Activated naive CD4-positive, alpha-beta T cell treated with anti-CD3 and anti-CD28 coated beads, Interleukin-2, amount 10 ng/mL, durations not matched to agents 7 days and 5 days (primary cell): ENCODE results near the gene PLXNA2.

Source experiments
- CTCF ChIA-PET: fragments of 350-600 bp; sonication (Branson Sonifier 250); formaldehyde crosslinking; loops from one replicate; lab custom pipeline; 2021; ENCODE audit warnings: antibody characterized with exemption; lab: Charles Lee
- DNase-seq: peaks from one replicate; pipeline ENCODE4 v3.0.0-alpha.2; 2020
- H3K27ac Mint-ChIP-seq: one replicate; pipeline ENCODE4 v1.8.0; 2021; ENCODE audit warnings: mild to moderate bottlenecking, moderate library complexity, mixed read lengths
- H3K27me3 Mint-ChIP-seq: one replicate; pipeline ENCODE4 v1.8.0; 2021; ENCODE audit warnings: mild to moderate bottlenecking, mixed read lengths
- H3K36me3 Mint-ChIP-seq: one replicate; pipeline ENCODE4 v1.8.0; 2021; ENCODE audit warnings: mixed read lengths
- H3K4me1 Mint-ChIP-seq: one replicate; pipeline ENCODE4 v1.8.0; 2021; ENCODE audit warnings: mixed read lengths
- H3K4me3 Mint-ChIP-seq: one replicate; pipeline ENCODE4 v1.8.0; 2021; ENCODE audit warnings: mild to moderate bottlenecking, moderate library complexity, mixed read lengths
- H3K9me3 Mint-ChIP-seq: one replicate; pipeline ENCODE4 v1.8.0; 2021; ENCODE audit warnings: mixed read lengths

PLXNA2 gene

DNA sequence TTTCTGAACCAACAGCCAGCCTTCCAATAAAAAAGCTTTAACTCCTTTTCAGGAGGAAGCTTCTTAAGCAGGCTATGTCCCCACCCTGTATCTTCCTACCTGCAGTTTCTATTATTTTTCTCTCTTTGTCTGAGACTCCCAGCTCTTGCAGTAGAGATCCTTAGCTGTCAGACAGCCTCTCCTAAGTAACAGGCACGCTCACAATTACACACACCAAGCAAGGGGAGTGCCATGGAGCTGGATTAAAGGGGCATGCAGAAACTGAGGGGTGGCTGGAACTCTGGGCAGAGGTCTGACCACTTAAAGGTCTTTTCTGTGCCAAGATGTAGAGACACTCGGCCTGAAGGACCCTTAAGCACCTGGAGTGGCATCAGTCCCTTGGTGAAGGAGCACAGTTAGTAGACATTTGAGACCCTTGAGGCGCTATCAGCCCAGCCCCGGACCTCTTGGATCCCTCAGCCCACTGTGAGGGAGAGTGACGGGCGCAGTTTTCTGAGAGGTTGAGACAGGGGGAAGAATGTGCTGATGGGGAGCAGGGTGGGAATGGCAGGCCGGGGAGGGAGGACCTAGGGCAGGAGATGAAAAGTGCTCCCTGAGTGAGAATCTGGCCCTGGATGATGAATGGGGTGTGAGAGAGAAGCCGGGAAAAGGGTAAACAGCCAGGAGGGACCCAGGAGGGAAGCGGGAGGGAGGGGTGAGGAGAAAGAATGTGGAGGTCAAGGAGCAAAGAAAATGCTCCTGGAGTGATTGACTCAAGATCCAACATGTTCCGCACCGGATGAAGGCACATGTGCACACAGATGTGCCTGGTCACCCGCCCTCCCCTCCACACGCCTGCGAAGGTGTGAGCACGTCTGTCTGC is 13.3 kb downstream of the PLXNA2 start:
- no peak for DNase-seq
- no peak overlapping the region for H3K27ac Mint-ChIP-seq
- H3K36me3 Mint-ChIP-seq: no peaks in the 10 kb centered on the region
- CTCF ChIA-PET: interaction anchor here (0.9 kb wide), 1 partner anchor 100 kb away, joined by 5 read pairs; no protein-coding TSS in a partner anchor
- peaks cover 6% of the 10 kb centered on the region for H3K4me1 Mint-ChIP-seq
- no peak overlapping the region for H3K4me3 Mint-ChIP-seq
- H3K27me3 Mint-ChIP-seq: peaks cover 78% of the 10 kb centered on the region
- H3K9me3 Mint-ChIP-seq: no peaks in the 10 kb centered on the region

- no peak for DNase-seq
- Mint-ChIP-seq H3K9me3 (no peaks in the 10 kb centered on the region), H3K4me1 (no peaks in the 10 kb centered on the region), H3K36me3 (no peaks in the 10 kb centered on the region), H3K4me3 (no peak overlapping the region), H3K27ac (no peak overlapping the region), H3K27me3 (peaks cover 72% of the 10 kb centered on the region)
- CTCF ChIA-PET: interaction anchor here (1.1 kb wide), 1 partner anchor 17 kb away, joined by 3 read pairs; no protein-coding TSS in a partner anchor
These were observed 15.6 kb downstream of the PLXNA2 start for GRCh38 chr1:208228550-208228949.

GRCh38 chr1:208228026-208228425 is 16.2 kb downstream of the PLXNA2 start:
- Mint-ChIP-seq H3K4me3 (no peak overlapping the region), H3K9me3 (no peaks in the 10 kb centered on the region), H3K36me3 (no peaks in the 10 kb centered on the region), H3K27me3 (peaks cover 71% of the 10 kb centered on the region), H3K4me1 (no peaks in the 10 kb centered on the region), H3K27ac (no peak overlapping the region)
- no peak for DNase-seq
- CTCF ChIA-PET: interaction anchor here (1.1 kb wide), 1 partner anchor 17 kb away, joined by 3 read pairs; no protein-coding TSS in a partner anchor

GRCh38 chr1:208227366-208227765 is 16.8 kb downstream of the PLXNA2 start:
- no peaks in the 10 kb centered on the region for H3K4me1 Mint-ChIP-seq
- no peaks in the 10 kb centered on the region for H3K36me3 Mint-ChIP-seq
- CTCF ChIA-PET: interaction anchor here (1.1 kb wide), 1 partner anchor 18 kb away, joined by 3 read pairs; no protein-coding TSS in a partner anchor
- no peak overlapping the region for H3K27ac Mint-ChIP-seq
- no peaks in the 10 kb centered on the region for H3K9me3 Mint-ChIP-seq
- DNase-seq: no peak
- H3K27me3 Mint-ChIP-seq: peaks cover 69% of the 10 kb centered on the region
- no peak overlapping the region for H3K4me3 Mint-ChIP-seq

DNA sequence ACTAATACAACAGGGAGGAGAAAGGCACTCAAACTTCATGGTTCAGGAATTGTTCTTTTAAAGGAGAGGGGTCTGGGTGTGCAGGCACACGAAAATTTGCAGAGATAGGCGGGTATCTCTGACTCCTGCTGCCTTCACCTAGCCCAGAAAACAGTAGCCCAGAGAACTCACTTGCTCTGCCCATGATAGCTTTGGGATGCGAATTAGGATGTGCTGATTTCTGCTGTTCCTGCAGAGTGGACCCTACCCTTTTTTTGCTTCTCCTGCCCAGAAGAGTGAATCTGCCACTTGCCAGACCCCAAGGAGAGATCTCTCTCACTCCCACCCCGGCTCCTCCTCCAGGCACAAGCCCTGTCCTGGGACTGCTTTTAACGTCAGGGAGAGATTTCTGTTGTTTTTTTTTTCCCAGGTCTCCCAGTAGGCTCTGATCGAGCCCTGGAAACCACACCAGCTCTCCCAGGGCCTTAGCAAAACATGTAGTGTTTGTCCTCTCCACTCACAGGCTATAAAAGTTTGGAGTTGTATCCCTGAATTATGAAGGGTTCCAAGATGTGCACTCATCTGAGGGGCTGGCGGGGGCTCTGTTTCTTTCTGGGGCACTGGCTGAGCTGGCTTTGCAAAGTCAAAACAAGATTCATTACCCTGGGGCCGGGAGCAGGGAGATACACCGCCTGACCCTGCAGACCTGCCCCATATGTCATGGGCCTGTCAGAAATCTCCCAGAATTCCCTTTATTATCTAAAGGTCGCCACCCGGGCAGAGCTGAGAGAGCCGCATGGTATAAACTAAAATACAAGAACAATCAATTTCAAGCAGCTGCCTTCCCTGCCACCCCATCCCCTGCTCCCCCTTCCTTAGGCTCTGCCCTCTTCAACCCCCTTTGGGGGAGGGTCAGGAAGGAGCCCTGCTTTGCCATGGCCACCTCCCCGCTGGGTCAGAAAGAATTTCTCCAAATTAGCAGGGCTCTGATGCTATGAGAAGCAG is 17.9 kb downstream of the PLXNA2 start:
- no peak overlapping the region for H3K27ac Mint-ChIP-seq
- no peak for DNase-seq
- no peaks in the 10 kb centered on the region for H3K36me3 Mint-ChIP-seq
- H3K4me3 Mint-ChIP-seq: no peak overlapping the region
- CTCF ChIA-PET: no interaction called here
- H3K9me3 Mint-ChIP-seq: no peaks in the 10 kb centered on the region
- H3K4me1 Mint-ChIP-seq: no peaks in the 10 kb centered on the region
- peaks cover 61% of the 10 kb centered on the region for H3K27me3 Mint-ChIP-seq

- Mint-ChIP-seq H3K4me3 (no peak overlapping the region), H3K36me3 (no peaks in the 10 kb centered on the region), H3K27me3 (peaks cover 63% of the 10 kb centered on the region), H3K27ac (no peak overlapping the region), H3K4me1 (no peaks in the 10 kb centered on the region), H3K9me3 (no peaks in the 10 kb centered on the region)
- no peak for DNase-seq
- CTCF ChIA-PET: interaction anchor here (1.2 kb wide), 1 partner anchor 202 kb away, joined by 3 read pairs; no protein-coding TSS in a partner anchor
These were observed 19.9 kb downstream of the PLXNA2 start for GRCh38 chr1:208224192-208224713.

GRCh38 chr1:208223136-208223535 is 21.0 kb downstream of the PLXNA2 start:
- H3K4me3 Mint-ChIP-seq: no peak overlapping the region
- no peak for DNase-seq
- H3K9me3 Mint-ChIP-seq: no peaks in the 10 kb centered on the region
- no peak overlapping the region for H3K27ac Mint-ChIP-seq
- no peaks in the 10 kb centered on the region for H3K36me3 Mint-ChIP-seq
- no peaks in the 10 kb centered on the region for H3K4me1 Mint-ChIP-seq
- CTCF ChIA-PET: interaction anchor here (1.9 kb wide), 1 partner anchor 22 kb away, joined by 7 read pairs; no protein-coding TSS in a partner anchor
- peaks cover 64% of the 10 kb centered on the region for H3K27me3 Mint-ChIP-seq

DNA sequence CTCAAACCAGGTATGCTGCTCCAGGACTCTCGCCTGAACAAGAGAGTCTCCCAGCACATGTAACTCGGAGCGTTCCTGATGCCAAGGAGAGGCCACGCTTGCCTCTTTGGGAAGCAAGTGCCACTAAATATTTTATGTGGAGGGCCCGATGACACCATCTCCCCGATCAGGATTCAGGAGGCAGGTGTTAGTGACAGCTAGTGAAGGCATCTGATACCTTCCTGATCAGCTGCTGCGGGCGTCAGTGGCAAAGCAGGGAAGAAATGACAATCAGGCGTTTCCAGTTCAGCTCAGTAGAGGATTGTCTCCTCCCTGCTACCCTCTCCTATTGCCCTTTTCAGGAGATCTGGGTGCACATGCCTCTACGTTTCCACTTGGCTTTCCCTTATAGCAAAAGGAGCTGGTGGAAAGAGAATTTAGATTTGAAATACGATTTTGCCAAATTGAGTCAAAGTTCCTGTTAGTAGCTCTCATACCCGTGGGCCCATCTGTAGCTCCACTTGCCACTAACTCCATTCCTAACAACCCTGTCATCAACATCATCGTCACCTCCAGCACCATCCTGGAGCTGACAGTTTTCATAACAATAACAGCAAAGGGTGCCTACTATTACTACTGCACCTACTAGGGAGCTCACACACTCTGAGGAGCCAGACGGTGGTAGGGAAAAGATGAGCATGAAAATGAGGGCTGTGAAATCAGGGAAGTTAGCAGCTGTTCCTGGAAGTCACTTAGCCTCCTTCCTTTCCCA is 21.6 kb downstream of the PLXNA2 start:
- CTCF ChIA-PET: interaction anchor here (1.9 kb wide), 1 partner anchor 23 kb away, joined by 7 read pairs; no protein-coding TSS in a partner anchor
- Mint-ChIP-seq H3K36me3 (no peaks in the 10 kb centered on the region), H3K27me3 (peaks cover 61% of the 10 kb centered on the region), H3K4me1 (no peaks in the 10 kb centered on the region), H3K27ac (no peak overlapping the region), H3K4me3 (no peak overlapping the region), H3K9me3 (no peaks in the 10 kb centered on the region)
- no peak for DNase-seq

GRCh38 chr1:208221291-208221622 is 22.9 kb downstream of the PLXNA2 start:
- Mint-ChIP-seq H3K9me3 (no peaks in the 10 kb centered on the region), H3K4me1 (no peaks in the 10 kb centered on the region), H3K27ac (no peak overlapping the region), H3K27me3 (peaks cover 55% of the 10 kb centered on the region), H3K36me3 (no peaks in the 10 kb centered on the region), H3K4me3 (no peak overlapping the region)
- no peak for DNase-seq
- CTCF ChIA-PET: interaction anchor here (0.9 to 1.1 kb wide), 2 partner anchors 12 to 24 kb away, joined by 3 read pairs; no protein-coding TSS in a partner anchor

- H3K27me3 Mint-ChIP-seq: peaks cover 54% of the 10 kb centered on the region
- no peaks in the 10 kb centered on the region for H3K4me1 Mint-ChIP-seq
- H3K27ac Mint-ChIP-seq: no peak overlapping the region
- H3K36me3 Mint-ChIP-seq: no peaks in the 10 kb centered on the region
- no peaks in the 10 kb centered on the region for H3K9me3 Mint-ChIP-seq
- no peak overlapping the region for H3K4me3 Mint-ChIP-seq
- CTCF ChIA-PET: no interaction called here
- no peak for DNase-seq
These were observed 24.4 kb downstream of the PLXNA2 start for GRCh38 chr1:208219659-208220282.

- Mint-ChIP-seq H3K9me3 (no peaks in the 10 kb centered on the region), H3K36me3 (no peaks in the 10 kb centered on the region), H3K27me3 (peaks cover 54% of the 10 kb centered on the region), H3K4me3 (no peak overlapping the region), H3K4me1 (no peaks in the 10 kb centered on the region), H3K27ac (no peak overlapping the region)
- CTCF ChIA-PET: no interaction called here
- no peak for DNase-seq
These were observed 25.0 kb downstream of the PLXNA2 start for GRCh38 chr1:208219098-208219658.

DNA sequence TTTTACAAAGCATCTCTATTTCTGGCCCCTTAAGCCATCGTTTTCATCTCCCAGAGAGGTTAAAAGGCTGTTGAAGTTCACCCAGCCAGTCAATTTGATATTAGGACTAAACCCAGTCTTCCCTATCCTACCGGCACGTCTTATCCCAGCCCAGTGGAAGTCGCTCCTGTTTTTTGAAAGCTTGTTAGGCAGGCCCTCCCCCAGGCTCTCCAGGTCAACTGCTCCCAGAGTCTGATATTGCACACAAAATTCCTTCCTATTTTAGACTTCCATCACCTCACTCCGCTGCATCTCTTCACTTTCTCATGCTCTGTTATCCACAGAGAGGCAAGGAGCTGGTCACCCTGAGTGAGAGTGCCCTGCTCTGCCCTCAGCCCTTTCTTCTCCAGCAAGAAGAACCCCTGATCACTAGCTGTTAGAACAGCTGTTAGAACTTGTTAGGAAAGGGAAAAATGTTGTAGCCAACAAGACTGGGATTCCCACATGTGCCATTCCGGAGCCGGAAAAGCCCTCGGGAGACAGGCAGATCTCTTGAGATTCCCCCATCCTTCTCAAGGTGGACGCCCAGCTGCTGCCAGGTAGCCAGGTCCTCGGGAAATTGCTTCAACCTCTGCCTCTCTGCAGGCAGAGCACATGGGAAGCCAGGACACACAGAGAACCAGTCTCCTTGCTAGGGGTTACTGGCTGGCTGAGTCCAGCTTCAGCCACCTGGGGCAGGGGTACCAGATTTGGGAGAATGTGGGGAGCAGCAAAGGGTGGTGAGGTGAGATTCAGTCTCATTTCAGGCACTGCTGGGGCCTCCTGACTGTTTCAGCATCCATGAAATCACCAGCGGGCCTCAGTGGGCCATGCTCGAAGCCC is 25.7 kb downstream of the PLXNA2 start:
- H3K36me3 Mint-ChIP-seq: no peaks in the 10 kb centered on the region
- H3K27ac Mint-ChIP-seq: no peak overlapping the region
- DNase-seq: no peak
- CTCF ChIA-PET: no interaction called here
- peaks cover 52% of the 10 kb centered on the region for H3K27me3 Mint-ChIP-seq
- H3K4me3 Mint-ChIP-seq: no peak overlapping the region
- no peaks in the 10 kb centered on the region for H3K4me1 Mint-ChIP-seq
- H3K9me3 Mint-ChIP-seq: no peaks in the 10 kb centered on the region
